PC-3 (cell line): ENCODE results near the gene SEPTIN1.

Source experiments
- CTCF ChIP-seq: fragments of 300-600 bp; sonication (generic); conservative IDR thresholded peaks from 2 replicates; pipeline ENCODE4 v1.5.1; 2017; ENCODE audit warnings: antibody characterized with exemption, low read depth, mild to moderate bottlenecking, low read length
- EZH2 ChIP-seq: fragments of 300-600 bp; sonication (generic); IDR thresholded peaks from one replicate; pipeline ENCODE4 v1.6.1; 2017; ENCODE audit warnings: antibody characterized with exemption, mild to moderate bottlenecking, low read length; ENCODE audit not compliant: unreplicated experiment
- EZH2phosphoT487 ChIP-seq: fragments of 300-600 bp; sonication (generic); IDR thresholded peaks from 2 replicates; pipeline ENCODE4 v1.6.1; 2018; ENCODE audit warnings: mild to moderate bottlenecking, antibody characterized with exemption, low read length, borderline replicate concordance

GRCh38 chr16:30409125-30410060, 27.0 kb upstream of the SEPTIN1 start:
- TF ChIP-seq CTCF (peak; percentile 80), EZH2phosphoT487 (no peak), EZH2 (no peak)
